Measurements from ENCODE around the gene DUOXA1. TPM values are rescaled to one million over a fixed set of nuclear protein-coding genes. Genes with fewer than 3 reads are reported as not detected.

Gene DUOXA1
- total and polyA plus RNA-seq, 8 donors, result 0.52 to 135 (median 1.3) TPM

DNA sequence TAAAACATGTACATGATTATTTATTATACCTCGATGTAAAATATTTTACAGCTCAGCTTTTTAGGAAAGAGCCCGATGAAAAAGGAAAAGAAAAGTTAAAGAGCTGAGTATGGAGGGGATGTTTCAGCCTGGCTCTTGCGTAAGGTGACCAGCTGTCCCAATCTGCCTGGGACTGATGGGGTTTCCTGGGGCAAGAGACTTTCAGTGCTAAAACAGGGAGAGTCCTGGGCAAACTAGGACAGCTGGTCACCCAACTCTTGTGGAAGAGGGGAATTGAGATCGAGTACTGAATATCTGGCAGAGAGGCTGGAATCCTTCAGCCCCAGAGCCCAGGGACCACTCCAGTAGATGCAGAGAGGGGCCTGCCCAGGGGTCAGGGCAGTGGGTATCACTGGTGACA, 36.7 kb downstream of the DUOXA1 start:
- Histone ChIP-seq H3K27ac (no peak overlapping the region), H3K36me3 (no peaks in the 10 kb centered on the region), H3K4me3 (no peak overlapping the region), H3K4me1 (no peaks in the 10 kb centered on the region), H3K27me3 (peaks cover 0 to 11% of the 10 kb centered on the region in 2 donors), H3K9me3 (no peaks in the 10 kb centered on the region)
- ATAC-seq (no peak), DNase-seq (no peak)
- intact Hi-C loops (cut with DNase I), result no loop called here
- TF ChIP-seq, protein P1, sequence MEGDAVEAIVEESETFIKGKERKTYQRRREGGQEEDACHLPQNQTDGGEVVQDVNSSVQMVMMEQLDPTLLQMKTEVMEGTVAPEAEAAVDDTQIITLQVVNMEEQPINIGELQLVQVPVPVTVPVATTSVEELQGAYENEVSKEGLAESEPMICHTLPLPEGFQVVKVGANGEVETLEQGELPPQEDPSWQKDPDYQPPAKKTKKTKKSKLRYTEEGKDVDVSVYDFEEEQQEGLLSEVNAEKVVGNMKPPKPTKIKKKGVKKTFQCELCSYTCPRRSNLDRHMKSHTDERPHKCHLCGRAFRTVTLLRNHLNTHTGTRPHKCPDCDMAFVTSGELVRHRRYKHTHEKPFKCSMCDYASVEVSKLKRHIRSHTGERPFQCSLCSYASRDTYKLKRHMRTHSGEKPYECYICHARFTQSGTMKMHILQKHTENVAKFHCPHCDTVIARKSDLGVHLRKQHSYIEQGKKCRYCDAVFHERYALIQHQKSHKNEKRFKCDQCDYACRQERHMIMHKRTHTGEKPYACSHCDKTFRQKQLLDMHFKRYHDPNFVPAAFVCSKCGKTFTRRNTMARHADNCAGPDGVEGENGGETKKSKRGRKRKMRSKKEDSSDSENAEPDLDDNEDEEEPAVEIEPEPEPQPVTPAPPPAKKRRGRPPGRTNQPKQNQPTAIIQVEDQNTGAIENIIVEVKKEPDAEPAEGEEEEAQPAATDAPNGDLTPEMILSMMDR (IDR thresholded peaks at IDR 0.05), result no peak

DNA sequence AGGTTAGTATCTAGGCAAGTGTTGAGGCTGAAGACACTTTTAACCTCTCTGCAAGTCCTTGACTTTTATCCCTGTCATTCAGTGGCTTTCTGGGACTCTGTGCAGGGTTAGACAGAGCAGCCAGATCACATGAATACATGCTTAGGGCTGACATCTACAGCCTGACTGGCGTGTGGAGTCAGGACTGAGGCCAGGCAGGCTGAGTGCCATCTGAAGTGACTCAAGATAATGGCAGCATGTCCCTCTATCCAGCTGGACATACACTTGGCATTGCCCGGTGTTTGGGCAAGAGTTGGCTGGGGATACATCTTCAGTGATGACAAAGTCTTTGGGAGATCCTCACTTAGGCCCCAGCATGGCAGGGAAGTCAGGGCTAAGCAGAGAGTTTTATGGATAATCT, 38.1 kb downstream of the DUOXA1 start:
- TF ChIP-seq, protein P1 (IDR thresholded peaks at IDR 0.05), result no peak
- Histone ChIP-seq H3K4me1 (no peaks in the 10 kb centered on the region), H3K36me3 (no peaks in the 10 kb centered on the region), H3K4me3 (no peak overlapping the region), H3K27ac (no peak overlapping the region), H3K27me3 (peaks cover 0 to 17% of the 10 kb centered on the region in 2 donors), H3K9me3 (no peaks in the 10 kb centered on the region)
- DNase-seq (no peak), ATAC-seq (no peak)
- intact Hi-C loops (cut with DNase I), result no loop called here

DNA sequence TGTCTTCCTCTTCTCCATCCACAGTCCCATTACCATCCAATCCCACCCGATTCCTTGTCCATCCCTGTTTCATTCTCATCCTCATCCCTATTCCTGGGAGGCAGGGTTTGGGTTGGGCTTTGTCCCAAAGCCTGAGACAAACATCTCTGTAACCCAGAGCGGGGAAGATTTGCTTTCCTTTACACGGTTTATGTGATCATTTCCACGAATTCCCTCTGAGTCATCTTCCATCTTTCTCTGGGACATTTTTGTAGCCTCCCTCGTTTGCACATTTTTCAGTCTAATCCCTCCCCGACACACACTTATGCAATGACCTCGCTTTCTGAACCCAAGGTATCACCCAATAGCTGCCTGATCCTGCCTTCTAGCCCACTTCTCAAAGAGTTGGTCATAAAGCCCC, 38.5 kb downstream of the DUOXA1 start:
- intact Hi-C loops (cut with DNase I), result no loop called here

DNA sequence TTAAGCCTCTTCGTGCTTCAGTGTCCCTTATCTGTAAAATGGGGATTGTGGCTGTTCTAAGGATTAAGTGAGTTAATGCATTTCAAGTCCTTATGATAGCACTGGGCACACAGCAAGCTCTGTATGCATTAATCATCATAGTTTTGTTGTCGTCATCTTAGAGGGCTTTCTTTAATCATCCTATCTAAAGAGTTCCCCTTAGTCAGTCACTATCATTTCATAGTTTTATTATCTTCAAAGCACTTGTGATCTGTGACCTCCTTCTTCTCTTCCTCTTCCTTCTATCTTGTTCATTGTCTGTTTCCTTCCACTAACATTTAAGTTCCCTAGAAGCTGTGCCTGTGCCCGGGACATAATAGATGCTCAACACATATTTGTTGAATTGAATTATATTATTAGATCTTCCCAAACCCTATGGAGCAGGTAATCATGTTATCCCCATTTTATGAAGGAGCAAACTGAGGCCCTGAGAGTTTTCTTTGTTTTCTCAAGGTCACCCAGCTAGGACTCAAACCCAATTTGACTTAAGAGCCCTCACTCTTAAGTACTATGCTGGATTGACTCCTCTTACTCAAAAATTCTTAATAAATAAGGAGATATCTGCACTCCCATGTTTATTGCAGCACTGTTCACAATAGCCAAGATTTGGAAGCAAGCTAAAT, 39.8 kb downstream of the DUOXA1 start:
- H3K27ac ChIP-seq, result no peak overlapping the region
- intact Hi-C loops (cut with DNase I), result no loop called here
- no peaks in the 10 kb centered on the region for H3K4me1 ChIP-seq
- no peak for DNase-seq
- ATAC-seq, result no peak
- no peaks in the 10 kb centered on the region for H3K36me3 ChIP-seq
- H3K27me3 ChIP-seq, result peaks cover 1 to 17% of the 10 kb centered on the region in 2 donors
- H3K4me3 ChIP-seq, result no peak overlapping the region
- H3K9me3 ChIP-seq, result no peaks in the 10 kb centered on the region
- TF ChIP-seq, protein P1 (IDR thresholded peaks at IDR 0.05), result no peak

More for the DNA sequence above, 38.5 kb downstream of the DUOXA1 start:
- no peak overlapping the region for H3K27ac ChIP-seq
- H3K9me3 ChIP-seq, result no peaks in the 10 kb centered on the region
- H3K36me3 ChIP-seq, result no peaks in the 10 kb centered on the region
- H3K4me3 ChIP-seq, result no peak overlapping the region
- no peak for ATAC-seq
- TF ChIP-seq, protein P1 (IDR thresholded peaks at IDR 0.05), result no peak
- H3K27me3 ChIP-seq, result peaks cover 0 to 17% of the 10 kb centered on the region in 2 donors
- H3K4me1 ChIP-seq, result no peaks in the 10 kb centered on the region
- no peak for DNase-seq

DNA sequence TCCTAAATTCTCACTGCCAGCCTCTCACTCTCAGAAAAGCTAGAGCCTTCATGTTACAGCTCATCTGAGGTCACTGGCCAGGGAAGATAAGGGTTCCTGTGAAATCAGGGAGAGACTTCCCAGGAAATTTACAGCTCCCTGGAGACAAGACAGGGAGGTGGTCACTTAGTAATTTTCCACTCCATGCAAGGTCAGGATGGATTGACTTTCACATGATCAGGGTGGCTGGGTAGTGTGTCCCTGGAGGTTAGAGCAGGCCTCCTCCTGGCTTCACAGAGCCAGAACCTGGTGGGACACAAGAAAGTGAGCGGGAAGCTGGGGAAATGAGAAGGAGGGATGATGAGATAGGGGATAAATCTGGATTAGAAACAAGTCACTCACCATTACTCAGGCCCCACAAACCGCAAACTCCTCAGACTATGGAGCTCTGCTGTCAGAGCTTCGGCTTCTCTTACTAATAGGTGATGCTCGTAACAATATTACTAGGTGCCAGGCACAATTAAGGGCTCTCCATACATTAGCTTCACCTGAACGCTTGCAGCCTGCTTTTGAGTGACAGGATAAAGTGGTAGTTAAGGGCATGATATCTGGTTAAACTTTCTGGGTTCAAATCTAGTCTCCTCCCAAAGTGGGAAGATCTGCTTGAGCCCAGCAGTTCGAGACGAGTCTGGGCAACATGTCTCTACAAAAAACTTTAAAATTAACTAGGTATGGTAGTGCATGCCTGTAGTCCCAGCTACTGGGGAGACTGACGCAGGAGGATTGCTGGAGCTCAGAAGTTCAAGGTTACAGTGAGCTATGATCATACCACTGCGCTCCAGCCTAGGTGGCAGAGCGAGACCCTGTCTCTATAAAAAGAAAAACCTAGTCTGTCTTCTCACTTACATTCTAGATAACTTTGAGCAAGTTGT, 40.6 kb downstream of the DUOXA1 start:
- ATAC-seq, result no peak
- Histone ChIP-seq H3K4me3 (no peak overlapping the region), H3K36me3 (no peaks in the 10 kb centered on the region), H3K9me3 (no peaks in the 10 kb centered on the region), H3K27me3 (peaks cover 5 to 17% of the 10 kb centered on the region in 2 donors), H3K27ac (no peak overlapping the region), H3K4me1 (no peaks in the 10 kb centered on the region)
- TF ChIP-seq, protein P1 (IDR thresholded peaks at IDR 0.05), result no peak
- no peak for DNase-seq
- intact Hi-C loops (cut with DNase I), result no loop called here
